ENCODE results near the gene DUSP23. TPM values are rescaled to one million over a fixed set of nuclear protein-coding genes. Genes with fewer than 3 reads are reported as not detected.

The DUSP23 gene
- total RNA-seq, 1 experiment from 2014 or later: 31.0 TPM

DNA sequence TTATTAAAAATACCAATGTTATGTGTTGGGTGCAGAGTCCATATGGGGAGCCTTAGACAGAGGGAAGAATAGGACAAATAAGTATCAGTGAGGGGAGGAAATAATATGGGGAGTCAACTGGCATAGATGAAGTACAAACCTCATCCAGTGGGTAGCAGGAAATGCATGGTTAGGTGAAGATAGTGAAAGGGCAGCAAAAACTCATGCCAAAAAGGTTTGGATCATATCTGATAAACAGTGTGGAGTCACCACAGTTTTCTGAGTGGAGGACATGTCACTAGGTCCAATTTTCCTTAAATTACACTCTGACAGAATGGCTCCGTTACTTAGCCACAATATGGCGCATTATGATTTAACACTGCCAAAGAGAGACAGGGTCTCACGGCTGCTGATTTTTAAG, 10.3 kb downstream of the DUSP23 start:
- H3K4me1 ChIP-seq (ENCODE audit: insufficient read depth, low read length, poor library complexity, severe bottlenecking): peaks cover 6% of the 10 kb centered on the region
- H3K36me3 ChIP-seq (ENCODE audit: insufficient read depth, low read length, poor library complexity, severe bottlenecking): no peaks in the 10 kb centered on the region
- POLR2A ChIA-PET (ENCODE audit: low non-redundant PET): no interaction called here
- DNase-seq (ENCODE audit: low spot score): no peak
- no TSS peak for BruUV-seq (replicated peaks)
- peaks cover under 1% of the 10 kb centered on the region for H3K27me3 ChIP-seq (replicated peaks; ENCODE audit: insufficient read depth, low read depth, low read length, poor library complexity)
- TF ChIP-seq EZH2 (IDR thresholded peaks at IDR 0.05; ENCODE audit: borderline replicate concordance, low read depth, low read length, poor library complexity, severe bottlenecking) (no peak), CTCF (conservative IDR thresholded peaks at IDR 0.05; ENCODE audit: low read depth, low read length) (no peak)
- H3K4me3 ChIP-seq (ENCODE audit: low read depth, low read length, poor library complexity, severe bottlenecking): no peak overlapping the region
- CTCF ChIA-PET: no interaction called here
- H3K27ac ChIP-seq (ENCODE audit: low read depth, low read length, poor library complexity, severe bottlenecking): no peak overlapping the region
- intact Hi-C loops (cut with micrococcal nuclease; ENCODE audit: unreplicated experiment): no loop called here
- no peaks in the 10 kb centered on the region for H3K9me3 ChIP-seq (ENCODE audit: low read depth, low read length, poor library complexity, severe bottlenecking)

- Histone ChIP-seq H3K4me3 (ENCODE audit: low read depth, low read length, poor library complexity, severe bottlenecking) (no peak overlapping the region), H3K27me3 (replicated peaks; ENCODE audit: insufficient read depth, low read depth, low read length, poor library complexity) (peaks cover 5% of the 10 kb centered on the region), H3K27ac (ENCODE audit: low read depth, low read length, poor library complexity, severe bottlenecking) (no peak overlapping the region), H3K36me3 (ENCODE audit: insufficient read depth, low read length, poor library complexity, severe bottlenecking) (no peaks in the 10 kb centered on the region), H3K4me1 (ENCODE audit: insufficient read depth, low read length, poor library complexity, severe bottlenecking) (peaks cover 2% of the 10 kb centered on the region), H3K9me3 (ENCODE audit: low read depth, low read length, poor library complexity, severe bottlenecking) (no peaks in the 10 kb centered on the region)
- ChIA-PET POLR2A (ENCODE audit: low non-redundant PET) (no interaction called here), CTCF (no interaction called here)
- no peak for TF ChIP-seq CTCF (conservative IDR thresholded peaks at IDR 0.05; ENCODE audit: low read depth, low read length)
- no peak for TF ChIP-seq EZH2 (IDR thresholded peaks at IDR 0.05; ENCODE audit: borderline replicate concordance, low read depth, low read length, poor library complexity, severe bottlenecking)
- no peak for DNase-seq (ENCODE audit: low spot score)
- BruUV-seq (replicated peaks): no TSS peak
- intact Hi-C loops (cut with micrococcal nuclease; ENCODE audit: unreplicated experiment): no loop called here
Observed at GRCh38 chr1:159791461-159791860, 10.7 kb downstream of the DUSP23 start.

DNA sequence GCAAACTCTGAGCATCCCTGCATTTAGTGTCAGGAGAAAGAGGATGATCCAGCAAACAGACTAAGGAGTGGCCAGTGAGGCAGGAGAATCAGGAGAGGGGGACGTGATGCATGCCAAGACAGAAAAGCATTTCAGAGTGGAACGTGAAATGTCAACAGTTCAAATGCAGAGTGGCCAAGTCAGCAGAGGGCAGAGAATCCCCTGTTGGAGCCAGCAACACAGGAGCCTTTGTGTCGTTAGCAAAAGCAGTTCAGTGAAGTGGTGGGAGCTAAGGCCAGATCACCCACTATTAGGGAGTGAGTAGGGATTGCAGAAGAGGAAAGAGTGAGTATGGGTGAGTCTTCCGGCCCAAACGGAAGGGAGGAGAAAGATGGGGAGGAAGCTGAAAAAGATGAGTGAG, 14.8 kb downstream of the DUSP23 start:
- Histone ChIP-seq H3K27me3 (replicated peaks; ENCODE audit: insufficient read depth, low read depth, low read length, poor library complexity) (peaks cover 7% of the 10 kb centered on the region), H3K27ac (ENCODE audit: low read depth, low read length, poor library complexity, severe bottlenecking) (no peak overlapping the region), H3K4me1 (ENCODE audit: insufficient read depth, low read length, poor library complexity, severe bottlenecking) (no peaks in the 10 kb centered on the region), H3K9me3 (ENCODE audit: low read depth, low read length, poor library complexity, severe bottlenecking) (no peaks in the 10 kb centered on the region), H3K36me3 (ENCODE audit: insufficient read depth, low read length, poor library complexity, severe bottlenecking) (no peaks in the 10 kb centered on the region), H3K4me3 (ENCODE audit: low read depth, low read length, poor library complexity, severe bottlenecking) (no peak overlapping the region)
- ChIA-PET CTCF (no interaction called here), POLR2A (ENCODE audit: low non-redundant PET) (no interaction called here)
- DNase-seq (ENCODE audit: low spot score): no peak
- TF ChIP-seq EZH2 (IDR thresholded peaks at IDR 0.05; ENCODE audit: borderline replicate concordance, low read depth, low read length, poor library complexity, severe bottlenecking) (no peak), CTCF (conservative IDR thresholded peaks at IDR 0.05; ENCODE audit: low read depth, low read length) (no peak)
- intact Hi-C loops (cut with micrococcal nuclease; ENCODE audit: unreplicated experiment): no loop called here
- no TSS peak for BruUV-seq (replicated peaks)
